Ascending aorta (tissue), 2 donors: Measurements from ENCODE around the gene AFAP1L2. TPM values are rescaled to one million over a fixed set of nuclear protein-coding genes. Genes with fewer than 3 reads are reported as not detected.
A peak's percentile ranks its signal among the peaks of the same experiment; 100 is the strongest.

Experiments
- DNase-seq, 2 donors: peaks; one replicate each; pipeline ENCODE4 v3.0.0-alpha.2; 2019; ENCODE audit warnings: low spot score in 2 of 2
- H3K27ac ChIP-seq, 2 donors: fragments of 200-600 bp; sonication (generic); one replicate each; pipeline ENCODE4 v1.5.1; 2016 to 2017; ENCODE audit warnings: mild to moderate bottlenecking in 1 of 2
- H3K27me3 ChIP-seq: fragments of 200-600 bp; sonication (generic); one replicate; pipeline ENCODE4 v1.5.1; 2017
- H3K36me3 ChIP-seq, 2 donors: fragments of 200-600 bp; sonication (generic); one replicate each; pipeline ENCODE4 v1.5.1; 2016
- H3K4me1 ChIP-seq, 2 donors: fragments of 200-600 bp; sonication (generic); one replicate each; pipeline ENCODE4 v1.5.1; 2016 to 2017; ENCODE audit warnings: mild to moderate bottlenecking in 1 of 2
- H3K4me3 ChIP-seq, 2 donors: fragments of 200-600 bp; sonication (generic); one replicate each; pipeline ENCODE4 v1.5.1; 2016 to 2017; ENCODE audit warnings: mild to moderate bottlenecking in 1 of 2
- H3K9me3 ChIP-seq, 2 donors: fragments of 200-600 bp; sonication (generic); one replicate each; pipeline ENCODE4 v1.5.1; 2016
- intact Hi-C: fragments of 100-400 bp; cut with DNase I; formaldehyde crosslinking; loops from one replicate; pipeline ENCODE4 v1.15.1; 2023
- total RNA-seq: library from RNA; depleted of rRNA; stranded (reverse); fragments of >200 nt; gene quantifications from one replicate; pipeline ENCODE4 v1.1.0, GENCODE V29; 2016
- TF ChIP-seq, protein P1 (sequence below), 3 experiments: fragments of 200-600 bp in 2 of 3; fragments of 450-650 bp in 1 of 3; sonication (generic) in 2 of 3; IDR thresholded peaks; one replicate each; pipeline ENCODE4 v1.5.1; 2016 to 2019; ENCODE audit warnings: antibody characterized with exemption in 3 of 3, mild to moderate bottlenecking in 1 of 3, moderate library complexity in 1 of 3

Gene AFAP1L2
- total RNA-seq, 1 donor from 2014 or later, result 30.4 TPM

DNA sequence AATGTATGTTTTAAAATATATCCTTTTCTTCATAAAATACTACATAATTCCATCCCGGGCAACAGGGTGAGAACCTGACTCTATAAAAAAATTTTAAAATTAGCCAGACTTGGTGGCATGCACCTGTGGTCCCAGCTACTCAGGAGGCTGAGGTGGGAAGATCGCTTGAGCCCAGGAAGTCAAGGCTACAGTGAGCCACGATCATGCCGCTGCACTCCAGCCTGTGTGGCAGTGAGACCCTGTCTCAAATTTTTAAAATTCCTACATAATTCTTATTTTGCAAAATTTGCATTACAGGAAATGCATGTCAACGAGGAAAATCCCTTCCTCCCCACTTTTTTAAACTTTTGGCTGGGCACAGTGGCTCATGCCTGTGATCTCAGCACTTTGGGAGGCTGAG, 31.3 kb downstream of the AFAP1L2 start:
- TF ChIP-seq, protein P1, sequence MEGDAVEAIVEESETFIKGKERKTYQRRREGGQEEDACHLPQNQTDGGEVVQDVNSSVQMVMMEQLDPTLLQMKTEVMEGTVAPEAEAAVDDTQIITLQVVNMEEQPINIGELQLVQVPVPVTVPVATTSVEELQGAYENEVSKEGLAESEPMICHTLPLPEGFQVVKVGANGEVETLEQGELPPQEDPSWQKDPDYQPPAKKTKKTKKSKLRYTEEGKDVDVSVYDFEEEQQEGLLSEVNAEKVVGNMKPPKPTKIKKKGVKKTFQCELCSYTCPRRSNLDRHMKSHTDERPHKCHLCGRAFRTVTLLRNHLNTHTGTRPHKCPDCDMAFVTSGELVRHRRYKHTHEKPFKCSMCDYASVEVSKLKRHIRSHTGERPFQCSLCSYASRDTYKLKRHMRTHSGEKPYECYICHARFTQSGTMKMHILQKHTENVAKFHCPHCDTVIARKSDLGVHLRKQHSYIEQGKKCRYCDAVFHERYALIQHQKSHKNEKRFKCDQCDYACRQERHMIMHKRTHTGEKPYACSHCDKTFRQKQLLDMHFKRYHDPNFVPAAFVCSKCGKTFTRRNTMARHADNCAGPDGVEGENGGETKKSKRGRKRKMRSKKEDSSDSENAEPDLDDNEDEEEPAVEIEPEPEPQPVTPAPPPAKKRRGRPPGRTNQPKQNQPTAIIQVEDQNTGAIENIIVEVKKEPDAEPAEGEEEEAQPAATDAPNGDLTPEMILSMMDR (IDR thresholded peaks at IDR 0.05), result no peak
- no peak overlapping the region for H3K4me3 ChIP-seq
- H3K9me3 ChIP-seq, result no peaks in the 10 kb centered on the region
- no peak overlapping the region for H3K27ac ChIP-seq
- H3K4me1 ChIP-seq, result peaks cover 0 to 7% of the 10 kb centered on the region in 2 donors
- intact Hi-C loops, result no loop called here
- H3K36me3 ChIP-seq, result no peaks in the 10 kb centered on the region
- DNase-seq, result no peak
- no peaks in the 10 kb centered on the region for H3K27me3 ChIP-seq

DNA sequence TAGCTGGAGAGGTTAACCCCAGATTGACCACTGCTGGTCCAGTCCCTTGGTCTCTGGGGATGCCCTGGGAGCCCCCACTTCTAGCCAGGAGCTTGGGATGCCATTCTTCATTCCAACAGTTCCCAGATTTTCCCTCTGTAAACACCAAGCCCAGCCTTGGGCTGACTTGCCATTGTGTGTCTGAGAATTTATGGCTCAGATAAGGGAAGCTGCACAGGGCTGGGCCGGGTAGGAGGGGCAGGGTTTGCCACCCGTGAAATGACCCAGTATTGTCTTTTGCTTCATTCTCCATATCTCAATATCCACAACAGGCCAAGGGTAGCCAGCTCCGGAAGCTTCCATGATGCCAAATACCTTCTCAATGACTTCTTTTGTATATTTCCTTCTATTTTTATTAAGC, 32.1 kb downstream of the AFAP1L2 start:
- H3K36me3 ChIP-seq, result no peaks in the 10 kb centered on the region
- peaks cover 0 to 7% of the 10 kb centered on the region in 2 donors for H3K4me1 ChIP-seq
- intact Hi-C loops, result no loop called here
- H3K9me3 ChIP-seq, result no peaks in the 10 kb centered on the region
- TF ChIP-seq, protein P1 (IDR thresholded peaks at IDR 0.05), result no peak
- no peak overlapping the region for H3K4me3 ChIP-seq
- H3K27ac ChIP-seq, result no peak overlapping the region
- DNase-seq, result no peak
- H3K27me3 ChIP-seq, result no peaks in the 10 kb centered on the region

DNA sequence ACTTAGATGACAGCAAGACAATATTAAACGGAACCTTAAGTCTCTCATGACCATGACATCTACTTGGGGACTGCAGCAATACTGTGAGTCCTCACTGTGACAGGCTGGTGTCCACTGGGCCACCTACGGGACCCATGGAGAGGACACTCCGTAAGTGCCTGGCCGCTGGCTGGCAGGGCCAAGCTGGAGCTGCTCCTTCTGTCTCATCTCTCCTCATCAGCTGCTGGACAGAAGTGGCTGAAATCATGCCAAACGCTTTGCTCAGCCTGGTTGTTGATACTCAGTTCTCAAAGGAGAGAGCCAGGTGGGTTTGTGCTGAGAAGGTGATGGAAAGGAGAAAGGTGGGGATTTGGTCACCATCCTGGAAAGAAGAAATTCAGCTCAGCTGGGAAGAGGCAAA, 33.3 kb downstream of the AFAP1L2 start:
- Histone ChIP-seq H3K27me3 (no peaks in the 10 kb centered on the region), H3K4me1 (peaks cover 0 to 7% of the 10 kb centered on the region in 2 donors), H3K9me3 (no peaks in the 10 kb centered on the region), H3K4me3 (no peak overlapping the region), H3K36me3 (no peaks in the 10 kb centered on the region), H3K27ac (no peak overlapping the region)
- TF ChIP-seq, protein P1 (IDR thresholded peaks at IDR 0.05), result no peak
- DNase-seq, result no peak
- intact Hi-C loops, result no loop called here

DNA sequence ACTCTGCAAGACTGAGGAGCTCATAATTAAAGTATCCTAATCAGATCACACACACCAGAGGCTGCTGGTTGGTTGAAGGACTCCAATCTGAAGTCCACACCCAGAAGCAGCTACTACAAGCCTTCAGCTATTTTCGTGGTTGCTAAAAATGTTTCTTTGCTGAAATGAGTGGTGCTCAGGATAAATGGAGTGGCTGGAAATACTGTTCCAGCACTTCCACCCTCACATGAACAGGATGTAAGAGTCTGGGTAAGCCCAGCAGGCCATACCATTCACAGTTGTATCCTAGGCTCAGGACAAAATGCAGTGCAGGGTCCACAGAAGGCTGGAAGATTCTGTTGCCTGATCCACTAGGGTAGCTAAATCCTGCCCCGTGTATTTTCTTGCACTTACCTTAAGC, 34.1 kb downstream of the AFAP1L2 start:
- DNase-seq, result no peak
- TF ChIP-seq, protein P1 (IDR thresholded peaks at IDR 0.05), result no peak
- Histone ChIP-seq H3K4me1 (peaks cover 0 to 7% of the 10 kb centered on the region in 2 donors), H3K27ac (peak overlapping the region in 1 of 2 donors; percentile 4), H3K36me3 (no peaks in the 10 kb centered on the region), H3K4me3 (no peak overlapping the region), H3K9me3 (no peaks in the 10 kb centered on the region), H3K27me3 (no peaks in the 10 kb centered on the region)
- intact Hi-C loops, result no loop called here

DNA sequence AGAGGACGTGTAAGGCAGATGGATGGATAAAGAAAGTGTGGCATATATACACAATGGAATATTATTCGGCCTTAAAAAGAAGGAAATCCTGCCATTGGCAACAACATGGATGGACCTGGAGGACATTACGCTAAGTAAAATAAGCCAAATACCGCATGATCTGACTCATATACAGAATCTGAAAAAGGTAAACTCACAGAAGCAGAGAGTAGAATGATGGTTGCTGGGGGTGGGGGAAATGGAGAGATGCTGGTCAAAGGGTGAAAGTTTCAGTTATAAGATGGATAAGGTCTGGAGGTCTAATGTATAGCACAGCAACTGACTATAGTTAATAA, 36.3 kb downstream of the AFAP1L2 start:
- H3K4me1 ChIP-seq, result no peaks in the 10 kb centered on the region
- intact Hi-C loops, result no loop called here
- no peaks in the 10 kb centered on the region for H3K9me3 ChIP-seq
- no peak overlapping the region for H3K27ac ChIP-seq
- TF ChIP-seq, protein P1 (IDR thresholded peaks at IDR 0.05), result no peak
- no peak overlapping the region for H3K4me3 ChIP-seq
- no peaks in the 10 kb centered on the region for H3K36me3 ChIP-seq
- DNase-seq, result no peak
- H3K27me3 ChIP-seq, result no peaks in the 10 kb centered on the region

DNA sequence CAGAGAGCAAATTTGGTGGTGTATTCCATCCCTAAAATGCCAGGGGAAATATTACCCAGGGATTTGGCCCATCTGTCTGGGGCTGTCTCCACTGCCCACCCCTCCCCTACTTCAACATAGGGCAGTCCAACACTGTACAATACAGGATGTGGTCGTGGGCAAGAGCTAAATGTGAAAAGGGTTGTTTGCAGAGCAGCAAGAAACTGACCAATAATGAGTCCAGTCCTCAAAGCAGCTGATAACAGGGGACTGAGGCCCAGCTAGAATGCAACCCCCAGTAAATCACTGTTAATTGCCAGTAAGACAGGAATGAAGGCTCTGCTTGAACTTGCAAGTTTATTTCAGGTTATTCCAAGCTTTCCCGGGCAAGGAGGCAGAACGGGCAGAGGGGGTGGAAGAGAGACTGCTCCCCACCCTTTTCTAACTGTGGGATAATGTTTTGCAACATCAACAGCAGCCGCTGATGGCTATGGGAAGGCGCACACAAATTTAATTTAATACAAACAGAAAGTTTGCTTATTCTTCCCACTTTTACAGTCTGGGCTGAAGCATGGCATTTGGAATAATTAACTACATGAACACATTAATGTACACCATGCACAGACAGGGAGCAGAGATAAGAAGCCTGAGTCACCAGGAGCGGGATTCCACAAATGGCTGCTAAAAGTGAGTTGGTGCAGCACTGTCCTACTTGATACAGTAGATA, 36.8 kb downstream of the AFAP1L2 start:
- Histone ChIP-seq H3K27me3 (no peaks in the 10 kb centered on the region), H3K4me3 (no peak overlapping the region), H3K9me3 (no peaks in the 10 kb centered on the region), H3K36me3 (no peaks in the 10 kb centered on the region), H3K27ac (peak overlapping the region; percentile 39 to 56), H3K4me1 (no peaks in the 10 kb centered on the region)
- intact Hi-C loops, result no loop called here
- DNase-seq, result no peak
- TF ChIP-seq, protein P1 (IDR thresholded peaks at IDR 0.05), result no peak
